ENCODE results near the gene HOXB5.

HOXB5 gene

GRCh38 chr17:48593126-48593829 lies at the start of gene HOXB5:
HOXB5 (minus strand) TSS chr17:48593779; CDS start chr17:48593682, 97 bp downstream.
- no peak for DNase-seq (ENCODE audit: low read depth)
- H3K4me3 ChIP-seq (ENCODE audit: low read depth, low read length), result no peak within 1 kb of the TSS
- no peak for TF ChIP-seq POLR2A (IDR thresholded peaks at IDR 0.05; ENCODE audit: extremely low read depth, insufficient read length)
- TF ChIP-seq MAX (IDR thresholded peaks at IDR 0.05; ENCODE audit: low read depth, low read length), result no peak
- no peak for TF ChIP-seq MYC (IDR thresholded peaks at IDR 0.05; ENCODE audit: low read depth, low read length)
- TF ChIP-seq CTCF (IDR thresholded peaks at IDR 0.05; ENCODE audit: low read depth, low read length), result no peak

GRCh38 chr17:48642843-48643696 lies 49.5 kb upstream of the HOXB5 start:
- DNase-seq (ENCODE audit: low read depth), result no peak
- TF ChIP-seq MYC (IDR thresholded peaks at IDR 0.05; ENCODE audit: low read depth, low read length) (no peak), POLR2A (IDR thresholded peaks at IDR 0.05; ENCODE audit: extremely low read depth, insufficient read length) (no peak)
- H3K4me3 ChIP-seq (ENCODE audit: low read depth, low read length), result no peak overlapping the region

GRCh38 chr17:48642059-48642842 lies 48.7 kb upstream of the HOXB5 start:
- H3K4me3 ChIP-seq (ENCODE audit: low read depth, low read length), result no peak overlapping the region
- DNase-seq (ENCODE audit: low read depth), result no peak
- TF ChIP-seq MYC (IDR thresholded peaks at IDR 0.05; ENCODE audit: low read depth, low read length) (no peak), CTCF (IDR thresholded peaks at IDR 0.05; ENCODE audit: low read depth, low read length) (no peak), MAX (IDR thresholded peaks at IDR 0.05; ENCODE audit: low read depth, low read length) (no peak), POLR2A (IDR thresholded peaks at IDR 0.05; ENCODE audit: extremely low read depth, insufficient read length) (no peak)

- H3K4me3 ChIP-seq (ENCODE audit: low read depth, low read length), result no peak overlapping the region
- TF ChIP-seq MAX (IDR thresholded peaks at IDR 0.05; ENCODE audit: low read depth, low read length), result no peak
- TF ChIP-seq MYC (IDR thresholded peaks at IDR 0.05; ENCODE audit: low read depth, low read length), result no peak
- TF ChIP-seq CTCF (IDR thresholded peaks at IDR 0.05; ENCODE audit: low read depth, low read length), result no peak
- no peak for TF ChIP-seq POLR2A (IDR thresholded peaks at IDR 0.05; ENCODE audit: extremely low read depth, insufficient read length)
- no peak for DNase-seq (ENCODE audit: low read depth)
Observed at GRCh38 chr17:48641541-48642058, 48.0 kb upstream of the HOXB5 start.

- no peak for DNase-seq (ENCODE audit: low read depth)
- TF ChIP-seq MAX (IDR thresholded peaks at IDR 0.05; ENCODE audit: low read depth, low read length) (no peak), CTCF (IDR thresholded peaks at IDR 0.05; ENCODE audit: low read depth, low read length) (no peak), POLR2A (IDR thresholded peaks at IDR 0.05; ENCODE audit: extremely low read depth, insufficient read length) (no peak), MYC (IDR thresholded peaks at IDR 0.05; ENCODE audit: low read depth, low read length) (no peak)
- no peak overlapping the region for H3K4me3 ChIP-seq (ENCODE audit: low read depth, low read length)
Observed at GRCh38 chr17:48640858-48641180, 47.2 kb upstream of the HOXB5 start.

Data from NB4 (cell line).